CD4-positive, alpha-beta T cell treated with Interleukin-15 for 1 hour (primary cell): ENCODE measurements around the gene RAP1GAP2.

Source experiments
- DNase-seq: peaks from one replicate; pipeline ENCODE4 v3.0.0-alpha.2; 2020

The RAP1GAP2 gene

GRCh38 chr17:2786176-2786881 lies 9.9 kb upstream of the RAP1GAP2 start:
- peak; percentile 91 for DNase-seq

GRCh38 chr17:2789700-2790099 lies 6.5 kb upstream of the RAP1GAP2 start:
- no peak for DNase-seq

DNA sequence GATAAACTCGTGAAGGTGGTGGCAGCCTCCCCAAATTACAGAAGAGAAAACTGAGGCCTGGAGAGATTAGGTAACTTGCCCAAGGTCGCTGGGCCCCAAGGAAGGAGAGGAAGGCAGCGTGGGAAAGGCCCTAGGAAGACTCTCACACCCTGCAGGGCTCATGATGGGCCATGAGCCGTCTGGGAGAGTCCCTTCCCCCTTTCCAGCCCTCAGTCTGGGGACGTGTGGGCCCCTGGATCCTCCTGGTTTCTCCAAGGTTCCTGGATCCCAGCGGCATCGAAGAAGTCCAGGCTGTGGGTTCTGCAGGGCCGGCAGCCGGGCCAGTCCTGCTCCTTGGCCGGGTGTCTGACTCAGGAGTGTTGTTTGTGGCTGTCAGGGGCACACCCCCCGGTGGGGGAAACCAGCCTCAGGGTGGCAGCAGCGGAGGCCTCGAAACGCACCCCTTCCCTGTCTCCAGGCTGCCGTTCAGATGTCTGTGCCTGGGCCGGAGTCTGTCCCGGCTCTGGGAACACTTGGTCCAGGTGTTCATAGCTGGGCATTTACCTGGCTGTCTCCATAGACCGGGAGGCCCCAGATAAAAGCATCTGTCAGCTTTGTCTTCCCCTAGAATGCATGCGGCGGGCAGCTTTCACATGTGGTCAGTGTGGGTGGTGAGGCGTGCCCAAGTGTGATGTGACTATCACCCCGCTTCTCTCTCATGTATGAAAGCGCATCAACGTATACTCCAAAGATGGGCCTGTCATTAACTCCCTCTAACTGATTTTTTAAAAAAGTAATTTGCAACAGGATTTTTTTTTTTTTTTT lies 3.7 kb upstream of the RAP1GAP2 start:
- peak; percentile 57 for DNase-seq

DNA sequence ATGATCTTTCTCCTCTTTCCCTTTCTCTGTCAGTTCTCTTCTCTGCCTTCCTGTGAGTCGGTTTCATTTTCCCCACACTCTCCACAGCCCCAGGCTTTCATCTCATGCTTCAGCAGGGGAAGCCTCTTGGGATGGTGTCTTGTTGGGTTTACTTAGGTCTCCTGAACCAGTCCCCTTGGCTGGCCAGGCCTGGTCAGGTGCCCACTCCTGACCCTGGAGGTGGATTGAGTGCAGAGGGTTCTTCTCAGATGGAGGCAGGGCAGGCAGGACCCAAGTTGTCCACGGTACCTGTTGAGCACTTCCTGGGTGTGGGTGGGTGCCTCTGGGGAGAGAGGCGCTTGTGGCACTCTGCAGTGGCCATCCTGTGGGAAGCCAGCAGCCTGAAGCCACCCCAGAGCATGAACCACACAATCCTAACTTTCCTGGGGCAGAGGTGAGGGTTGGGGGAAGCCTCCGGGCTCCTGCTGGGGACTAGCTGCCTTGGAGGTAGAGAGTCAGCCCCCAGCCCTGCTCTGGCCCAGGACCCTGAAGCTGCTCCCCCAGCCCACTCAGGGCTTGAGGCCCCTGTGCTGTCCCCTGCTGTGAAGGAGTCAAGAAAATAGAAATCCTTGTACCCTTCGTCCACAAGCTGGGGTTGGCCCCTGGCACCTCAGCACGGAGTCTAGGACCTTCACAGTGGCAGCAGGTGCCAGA lies 2.0 kb upstream of the RAP1GAP2 start:
- DNase-seq: no peak

- no peak for DNase-seq
Measured at GRCh38 chr17:2795441-2796163, 636 bp upstream of the RAP1GAP2 start.

- DNase-seq: no peak
Measured at GRCh38 chr17:2797226-2797625, 988 bp downstream of the RAP1GAP2 start.

DNA sequence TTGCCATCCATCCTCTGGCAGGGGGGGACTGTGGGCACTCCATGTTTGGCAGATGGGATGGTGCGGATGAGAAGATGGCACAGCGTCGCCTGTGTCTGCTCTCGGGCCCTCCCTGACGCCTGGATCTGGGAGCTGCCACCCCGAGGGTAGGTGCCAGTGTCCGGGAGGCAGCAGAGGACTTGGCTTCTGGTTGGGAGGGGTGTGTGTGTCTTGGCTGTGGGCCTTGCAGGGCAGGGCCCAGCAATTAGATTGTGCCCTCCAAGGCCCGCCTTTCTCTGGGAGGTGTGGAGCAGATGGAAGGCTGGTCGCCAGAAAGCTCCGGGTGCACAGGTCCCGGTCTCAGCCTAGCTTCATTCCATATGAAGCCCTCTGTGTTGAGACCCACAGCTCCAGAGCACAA lies 1.4 kb downstream of the RAP1GAP2 start:
- DNase-seq: no peak

DNA sequence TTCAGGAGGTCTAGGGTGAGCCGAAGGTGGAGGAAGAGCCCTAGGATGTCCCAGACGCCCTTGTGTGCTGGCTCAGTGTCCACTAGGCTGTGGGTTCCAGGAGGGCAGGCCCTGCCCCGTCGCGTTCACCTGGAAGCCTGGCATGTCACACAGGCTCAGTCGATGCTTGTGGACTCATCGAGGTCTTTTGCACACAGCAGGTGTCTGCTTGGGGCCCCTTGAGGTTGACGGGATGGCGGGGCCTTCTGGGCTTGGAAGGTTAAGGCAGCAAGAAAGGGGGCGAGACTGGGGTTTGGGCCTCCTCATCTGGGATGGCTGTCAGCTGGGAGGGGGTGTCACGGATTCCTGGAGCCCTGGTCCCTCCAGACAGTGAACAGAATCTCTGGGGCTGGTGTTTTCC lies 1.9 kb downstream of the RAP1GAP2 start:
- no peak for DNase-seq

DNA sequence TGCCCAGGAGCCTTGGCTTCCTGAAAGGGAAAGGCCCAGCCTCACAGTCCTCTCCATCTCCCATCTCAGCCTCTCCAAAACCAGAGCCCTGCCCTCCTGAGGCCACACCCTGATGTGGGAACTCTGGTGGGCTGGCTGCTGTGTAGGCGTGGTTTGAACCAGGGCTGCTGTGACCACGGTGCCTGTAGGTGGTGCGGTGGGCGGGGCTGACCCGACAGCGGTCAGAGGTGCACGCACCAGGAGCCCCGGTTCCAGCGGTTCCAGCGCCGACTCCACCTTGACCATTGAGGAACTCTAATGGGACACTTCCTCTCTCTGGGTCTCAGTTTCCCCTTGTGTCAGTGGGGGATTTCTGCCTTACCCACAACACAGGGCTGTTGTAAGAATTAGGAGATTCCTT lies 2.4 kb downstream of the RAP1GAP2 start:
- DNase-seq: no peak

GRCh38 chr17:2799653-2800052 lies 3.4 kb downstream of the RAP1GAP2 start:
- DNase-seq: no peak

GRCh38 chr17:2800367-2800766 lies 4.1 kb downstream of the RAP1GAP2 start:
- no peak for DNase-seq

DNA sequence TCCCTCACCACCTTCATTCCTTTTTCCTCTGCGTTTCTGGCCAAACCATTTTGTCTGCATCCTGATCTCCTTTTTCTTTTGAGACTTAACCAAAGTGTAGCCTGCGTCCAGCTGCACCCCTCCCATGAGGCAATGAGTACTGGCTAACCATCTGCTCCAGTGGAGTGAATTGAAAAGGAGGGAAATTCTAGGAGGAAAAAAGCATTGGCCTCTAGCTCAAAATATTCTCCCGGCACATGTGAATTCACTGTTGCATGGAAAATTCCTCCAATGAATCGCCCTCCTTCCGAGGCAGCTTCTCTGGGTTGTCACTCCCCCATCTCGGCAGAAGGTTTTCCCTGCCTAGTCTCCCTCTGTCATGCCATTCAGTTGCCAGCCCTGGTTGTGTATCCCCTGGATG lies 5.6 kb downstream of the RAP1GAP2 start:
- no peak for DNase-seq

DNA sequence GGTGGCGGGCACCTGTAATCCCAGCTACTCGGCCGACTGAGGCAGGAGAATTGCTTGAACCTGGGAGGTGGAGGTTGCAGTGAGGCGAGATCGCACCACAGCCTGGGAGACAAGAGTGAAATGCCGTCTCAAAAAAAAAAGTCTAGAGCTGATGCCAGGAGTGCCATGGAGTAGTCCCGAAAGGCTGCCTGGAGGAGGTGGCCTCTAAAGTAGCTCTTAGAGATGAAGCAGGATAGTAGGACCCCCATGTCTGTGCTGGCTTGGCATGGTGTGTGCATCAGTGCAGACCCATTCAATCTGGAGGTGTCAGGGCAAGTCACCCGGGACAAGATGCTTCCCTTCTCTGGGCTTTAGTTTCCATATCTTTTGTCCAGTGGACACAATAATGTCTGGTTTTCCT lies 6.3 kb downstream of the RAP1GAP2 start:
- no peak for DNase-seq

DNA sequence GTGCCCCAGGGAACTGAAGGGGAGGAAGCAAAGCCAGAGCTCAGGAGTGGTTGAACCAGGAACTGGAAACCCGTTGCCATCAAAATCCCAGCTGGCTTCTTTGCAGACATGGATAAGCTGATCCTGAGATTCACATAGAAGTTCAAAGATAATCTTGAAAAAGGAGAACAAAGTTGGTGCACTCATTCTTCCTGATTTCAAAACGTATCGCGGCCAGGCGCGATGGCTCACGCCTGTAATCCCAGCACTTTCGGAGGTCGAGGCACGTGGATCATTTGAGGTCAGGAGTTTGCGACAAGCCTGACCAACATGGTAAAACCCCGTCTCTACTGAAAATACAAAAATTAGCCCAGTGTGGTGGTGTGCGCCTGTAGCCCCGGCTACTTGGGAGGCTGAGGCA lies 7.1 kb downstream of the RAP1GAP2 start:
- DNase-seq: no peak

GRCh38 chr17:2803971-2804370 lies 7.7 kb downstream of the RAP1GAP2 start:
- DNase-seq: no peak

DNA sequence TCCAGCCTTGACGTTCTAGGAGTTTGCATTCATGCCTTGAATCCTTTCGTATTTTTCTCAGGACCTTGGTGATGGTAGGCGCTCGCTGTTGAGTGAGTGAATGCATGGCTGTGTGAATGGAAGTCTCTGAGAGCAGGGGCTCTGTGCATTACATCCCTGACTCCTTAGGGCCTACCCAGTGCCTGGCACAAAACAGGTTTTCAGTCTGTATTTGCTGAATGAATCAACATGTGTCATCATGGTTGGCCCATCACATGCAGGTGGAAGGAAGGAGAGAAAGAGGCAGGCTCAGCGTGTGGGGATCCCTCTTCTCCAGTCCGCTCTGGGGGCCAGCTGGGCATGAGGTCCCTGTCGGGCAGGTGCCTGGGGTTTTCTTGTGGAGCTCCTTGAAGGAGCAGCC lies 8.7 kb downstream of the RAP1GAP2 start:
- no peak for DNase-seq

DNA sequence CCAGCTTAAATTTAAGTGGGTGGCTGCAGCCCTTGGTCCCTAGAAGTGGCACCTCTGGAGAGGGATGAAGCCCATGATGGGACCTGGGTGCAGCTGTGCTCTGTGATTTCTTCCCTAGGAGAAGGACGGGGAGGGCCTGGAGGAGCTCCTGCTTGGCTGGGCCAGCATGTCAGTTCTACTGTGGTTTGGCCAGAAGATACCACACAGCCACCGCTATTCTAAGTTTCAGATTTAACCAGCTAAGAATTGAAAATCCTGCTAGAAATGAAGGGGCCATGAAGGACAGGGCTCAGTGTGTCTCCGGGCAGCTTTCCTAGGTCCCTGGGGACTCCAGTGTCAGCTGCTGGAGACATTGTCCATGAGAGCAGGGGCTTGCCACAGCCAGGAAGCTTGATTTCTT lies 9.7 kb downstream of the RAP1GAP2 start:
- DNase-seq: no peak

DNA sequence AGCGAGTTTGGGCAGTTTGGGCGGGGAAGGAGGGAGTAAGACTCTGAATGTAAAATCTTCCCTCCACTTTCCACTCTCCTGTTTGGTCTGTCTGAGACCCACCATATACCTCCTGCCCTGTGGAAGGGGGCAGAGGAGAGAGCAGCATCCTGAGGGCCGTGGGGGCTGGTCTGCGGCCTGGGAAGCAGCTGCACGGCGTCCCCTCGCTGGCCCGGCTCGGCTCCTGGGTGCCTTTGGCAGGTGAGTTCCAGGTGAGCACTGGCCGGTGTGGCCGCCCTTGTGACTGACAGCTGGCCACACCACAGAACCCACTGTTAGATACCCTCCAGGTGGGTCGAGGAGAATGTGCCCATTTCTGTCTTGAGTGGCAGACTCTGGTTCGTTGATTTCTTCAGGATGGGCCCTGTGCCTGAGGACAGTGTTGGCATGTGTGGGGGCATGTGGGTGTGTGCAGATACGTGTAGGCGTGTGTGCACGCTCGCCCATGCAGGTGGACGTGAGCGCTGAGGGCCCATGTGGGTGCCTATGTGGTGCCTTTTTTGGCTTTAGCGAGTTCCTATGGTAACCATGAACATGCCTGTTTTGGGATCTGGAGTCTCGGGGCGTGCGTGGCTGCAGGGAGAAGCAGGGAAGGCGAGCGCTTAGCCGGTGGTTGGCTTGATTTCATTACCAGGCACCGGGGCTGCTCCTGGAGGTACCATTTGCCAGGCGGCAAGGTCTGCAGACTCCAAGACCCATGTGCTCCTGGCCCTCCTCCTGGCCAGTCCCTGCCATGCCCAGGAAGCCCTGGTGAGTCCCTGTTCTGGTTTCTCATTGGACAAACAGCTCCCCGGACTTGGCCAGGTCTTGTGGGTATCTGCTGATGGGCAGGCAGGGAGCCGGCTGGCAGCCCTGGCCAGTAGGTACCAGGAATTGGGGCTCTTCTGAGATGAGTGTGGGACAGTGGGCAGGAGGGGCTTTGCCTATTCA lies 12.4 kb downstream of the RAP1GAP2 start:
- no peak for DNase-seq

DNA sequence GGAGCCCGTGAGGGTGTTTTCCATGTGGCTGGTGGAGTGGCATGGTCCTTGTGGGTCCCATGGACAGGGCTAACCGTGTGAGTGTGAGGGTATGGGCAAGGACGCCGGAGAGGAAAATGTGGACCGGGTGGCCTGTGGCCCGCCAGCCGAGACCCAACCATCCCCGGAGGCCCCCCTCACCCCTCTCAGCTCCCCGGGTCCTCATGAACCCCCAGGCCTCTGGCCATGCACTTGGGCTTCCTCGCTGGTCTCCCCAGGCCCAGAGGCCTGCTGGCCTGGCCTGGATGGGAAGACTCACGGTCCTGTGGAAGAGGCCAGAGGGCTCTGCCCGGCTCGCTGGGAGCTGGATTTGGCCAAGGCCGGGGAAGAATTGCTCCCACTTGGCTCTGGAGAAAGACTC lies 13.1 kb downstream of the RAP1GAP2 start:
- DNase-seq: no peak

GRCh38 chr17:2814049-2814448 lies 17.8 kb downstream of the RAP1GAP2 start:
- DNase-seq: no peak

- peak; percentile 93 for DNase-seq
Measured at GRCh38 chr17:2814481-2815341, 18.5 kb downstream of the RAP1GAP2 start.
